Measurements from ENCODE around the gene RIN3. TPM values are rescaled to one million over a fixed set of nuclear protein-coding genes. Genes with fewer than 3 reads are reported as not detected.
A peak's percentile ranks its signal among the peaks of the same experiment; 100 is the strongest.

Gene RIN3
- total and polyA plus RNA-seq, 10 of the 15 experiments (the other 5 are each of a cell fraction or from before 2014, with no cell fraction given), result 0.91 to 23.3 (median 6.3) TPM

- TF ChIP-seq, protein P1, sequence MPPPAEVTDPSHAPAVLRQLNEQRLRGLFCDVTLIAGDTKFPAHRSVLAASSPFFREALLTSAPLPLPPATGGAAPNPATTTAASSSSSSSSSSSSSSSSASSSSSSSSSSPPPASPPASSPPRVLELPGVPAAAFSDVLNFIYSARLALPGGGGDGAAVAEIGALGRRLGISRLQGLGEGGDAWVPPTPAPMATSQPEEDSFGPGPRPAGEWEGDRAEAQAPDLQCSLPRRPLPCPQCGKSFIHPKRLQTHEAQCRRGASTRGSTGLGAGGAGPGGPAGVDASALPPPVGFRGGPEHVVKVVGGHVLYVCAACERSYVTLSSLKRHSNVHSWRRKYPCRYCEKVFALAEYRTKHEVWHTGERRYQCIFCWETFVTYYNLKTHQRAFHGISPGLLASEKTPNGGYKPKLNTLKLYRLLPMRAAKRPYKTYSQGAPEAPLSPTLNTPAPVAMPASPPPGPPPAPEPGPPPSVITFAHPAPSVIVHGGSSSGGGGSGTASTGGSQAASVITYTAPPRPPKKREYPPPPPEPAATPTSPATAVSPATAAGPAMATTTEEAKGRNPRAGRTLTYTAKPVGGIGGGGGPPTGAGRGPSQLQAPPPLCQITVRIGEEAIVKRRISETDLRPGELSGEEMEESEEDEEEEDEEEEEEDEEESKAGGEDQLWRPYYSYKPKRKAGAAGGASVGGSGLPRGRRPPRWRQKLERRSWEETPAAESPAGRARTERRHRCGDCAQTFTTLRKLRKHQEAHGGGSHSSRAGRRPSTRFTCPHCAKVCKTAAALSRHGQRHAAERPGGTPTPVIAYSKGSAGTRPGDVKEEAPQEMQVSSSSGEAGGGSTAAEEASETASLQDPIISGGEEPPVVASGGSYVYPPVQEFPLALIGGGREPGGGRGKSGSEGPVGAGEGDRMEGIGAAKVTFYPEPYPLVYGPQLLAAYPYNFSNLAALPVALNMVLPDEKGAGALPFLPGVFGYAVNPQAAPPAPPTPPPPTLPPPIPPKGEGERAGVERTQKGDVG (CRISPR knock-in tag; IDR thresholded peaks at IDR 0.05), result no peak
- peak; percentile 93 for TF ChIP-seq ZNF217 (IDR thresholded peaks at IDR 0.05)
- TF ChIP-seq TCF12 (IDR thresholded peaks at IDR 0.05; ENCODE audit: low read depth, low read length), result peak; percentile 91
- peak; percentile 98 for TF ChIP-seq FOXM1 (IDR thresholded peaks at IDR 0.05; ENCODE audit: low read depth, low read length)
These were observed 163.6 kb downstream of the RIN3 start (continued) for GRCh38 chr14:92677087-92677668.

DNA sequence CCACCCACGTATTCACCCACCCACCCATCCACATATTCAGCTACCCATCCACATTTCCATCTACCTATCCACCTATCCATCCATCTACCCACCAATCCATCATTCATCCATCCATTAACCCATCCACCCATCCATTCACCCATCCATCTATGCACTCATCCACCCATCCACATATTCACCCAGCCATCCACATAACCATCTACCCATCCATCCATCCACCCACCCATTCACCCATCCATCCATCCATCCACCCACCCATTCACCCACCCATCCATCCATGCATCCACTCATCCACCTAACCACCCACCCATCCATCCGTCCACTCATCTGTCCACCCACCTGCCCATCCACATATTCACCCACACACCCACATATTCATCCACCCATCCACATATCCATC is 164.4 kb downstream of the RIN3 start:
- in situ Hi-C loops (cut with MboI), result loop anchor here (25.0 kb wide), 1 partner anchor 541 kb away; no protein-coding TSS in a partner anchor
- no peak overlapping the region for H3K9ac ChIP-seq (ENCODE audit: control insufficient read depth, insufficient read depth, low read length)
- no peak overlapping the region for H3K4me3 ChIP-seq
- CTCF ChIA-PET, result interaction anchor here (0.9 to 1.6 kb wide), 6 partner anchors 10 to 109 kb away, joined by 3 to 8 read pairs (median 4); no protein-coding TSS in a partner anchor
- WGBS (ENCODE audit: insufficient coverage, insufficient replicate concordance, low lambda C conversion rate, missing lambda C conversion rate), result 50% methylated on average over 2 of the region's 2 CpGs
- H2AFZ ChIP-seq (ENCODE audit: control insufficient read depth, low read depth, low read length), result no peak overlapping the region
- no TSS peak for BruUV-seq (replicated peaks)
- no peak for FAIRE-seq
- SMC1A ChIA-PET (ENCODE audit: uncharacterized antibody, unreplicated experiment), result interaction anchor here (0.7 to 4.3 kb wide), 6 partner anchors 18 to 102 kb away, joined by 3 to 58 read pairs (median 7); no protein-coding TSS in a partner anchor
- H4K20me1 ChIP-seq (ENCODE audit: control insufficient read depth, insufficient read depth), result no peaks in the 10 kb centered on the region
- intact Hi-C loops (cut with micrococcal nuclease; ENCODE audit: unreplicated experiment), result loop anchor here (1.0 kb wide), 4 partner anchors 27 to 420 kb away; no protein-coding TSS in a partner anchor
- H3K4me1 ChIP-seq (ENCODE audit: control insufficient read depth, insufficient read depth, low read length), result peaks cover 42% of the 10 kb centered on the region
- H3K27ac ChIP-seq (ENCODE audit: control insufficient read depth, insufficient read depth), result peak overlapping the region; percentile 74
- no peaks in the 10 kb centered on the region for H3K79me2 ChIP-seq (ENCODE audit: control insufficient read depth, insufficient read depth, low read length)
- ATAC-seq, result no peak
- peaks cover 0 to 18% of the 10 kb centered on the region in 2 experiments; a peak in 3 of 4 replicates for H3K36me3 ChIP-seq (ENCODE audit: control insufficient read depth in 2 of 2, insufficient read depth in 2 of 2, low read length in 1 of 2)
- H3K27me3 ChIP-seq (replicated peaks in 1 of 2; ENCODE audit: control insufficient read depth in 2 of 2, insufficient read depth in 2 of 2, low read length in 1 of 2), result no peaks in the 10 kb centered on the region
- TF ChIP-seq HDGF (IDR thresholded peaks at IDR 0.05), result peak; percentile 99
- TF ChIP-seq NR2C2 (IDR thresholded peaks at IDR 0.05; ENCODE audit: borderline replicate concordance, control insufficient read depth, insufficient read length, low read depth), result no peak
- no peak overlapping the region for H3K4me2 ChIP-seq (ENCODE audit: control insufficient read depth, insufficient read depth)
- H3K9me3 ChIP-seq (replicated peaks; ENCODE audit: control insufficient read depth, insufficient read depth, low read length), result no peaks in the 10 kb centered on the region; the same call in 2 of the 3 replicates
- POLR2A ChIA-PET, result interaction anchor here (0.6 to 2.9 kb wide), 4 partner anchors 15 to 112 kb away, joined by 5 to 21 read pairs (median 10); no protein-coding TSS in a partner anchor
- RAD21 ChIA-PET (ENCODE audit: unreplicated experiment), result interaction anchor here (1.2 to 5.3 kb wide), 9 partner anchors 21 to 109 kb away, joined by 4 to 67 read pairs (median 10); no protein-coding TSS in a partner anchor
- no peak for DNase-seq (ENCODE audit: low read depth, low spot score)
